Mesenchymal stem cell (in vitro differentiated cells and primary cell): Measurements from ENCODE around the gene ACSS1.
A peak's percentile ranks its signal among the peaks of the same experiment; 100 is the strongest.

ENCODE experiments used
- DNase-seq: peaks from one replicate; pipeline ENCODE4 v3.0.0-alpha.2; 2013
- H2AFZ ChIP-seq: one replicate; pipeline ENCODE4 v1.6.1; 2013; ENCODE audit warnings: low read depth, mild to moderate bottlenecking, control low read depth, inconsistent platforms, low read length, moderate library complexity
- H2AK5ac ChIP-seq: 2 replicates; pipeline ENCODE4 v1.6.1; 2013; ENCODE audit warnings: low read length, moderate library complexity, mild to moderate bottlenecking, inconsistent platforms; ENCODE audit not compliant: severe bottlenecking
- H2BK120ac ChIP-seq: one replicate; pipeline ENCODE4 v1.6.1; 2013; ENCODE audit warnings: low read depth, mild to moderate bottlenecking, inconsistent platforms, low read length, moderate library complexity
- H2BK12ac ChIP-seq, 2 experiments: one replicate each; pipeline ENCODE4 v1.6.1; 2013; ENCODE audit warnings: inconsistent platforms in 2 of 2, low read length in 2 of 2, mild to moderate bottlenecking in 2 of 2, moderate library complexity in 2 of 2, control low read depth in 1 of 2
- H2BK15ac ChIP-seq: one replicate; pipeline ENCODE4 v1.6.1; 2013; ENCODE audit warnings: mild to moderate bottlenecking, low read depth, inconsistent platforms; ENCODE audit not compliant: poor library complexity, severe bottlenecking
- H2BK5ac ChIP-seq: 2 replicates; pipeline ENCODE4 v1.6.1; 2013; ENCODE audit warnings: low read depth, mild to moderate bottlenecking, low read length, control low read depth, inconsistent platforms; ENCODE audit not compliant: poor library complexity, severe bottlenecking
- H3K14ac ChIP-seq, 2 experiments: one replicate each; pipeline ENCODE4 v1.6.1; 2013; ENCODE audit warnings: inconsistent platforms in 2 of 2, low read length in 2 of 2, control low read depth in 1 of 2, mild to moderate bottlenecking in 1 of 2, moderate library complexity in 1 of 2
- H3K18ac ChIP-seq, 2 experiments: one replicate each; pipeline ENCODE4 v1.6.1; 2013; ENCODE audit warnings: inconsistent platforms in 2 of 2, low read length in 2 of 2, control low read depth in 1 of 2, low read depth in 1 of 2, mild to moderate bottlenecking in 1 of 2
- H3K23ac ChIP-seq, 2 experiments: one replicate each; pipeline ENCODE4 v1.6.1; 2013; ENCODE audit warnings: inconsistent platforms in 2 of 2, low read length in 2 of 2, mild to moderate bottlenecking in 2 of 2, moderate library complexity in 2 of 2, control low read depth in 1 of 2
- H3K27ac ChIP-seq: 2 replicates; pipeline ENCODE4 v1.5.1; 2013; ENCODE audit warnings: mild to moderate bottlenecking, moderate library complexity, low read length, control low read depth, inconsistent platforms; ENCODE audit not compliant: poor library complexity, severe bottlenecking
- H3K27me3 ChIP-seq, 2 experiments: 2 replicates each; pipeline versions ENCODE4 v1.6.1 to v1.7.0; 2013; ENCODE audit warnings: low read length in 2 of 2, mild to moderate bottlenecking in 2 of 2, moderate library complexity in 2 of 2, control low read depth in 1 of 2, inconsistent platforms in 1 of 2; ENCODE audit not compliant: control insufficient read depth in 1 of 2, insufficient read depth in 1 of 2
- H3K36me3 ChIP-seq, 2 experiments: 2 replicates each; pipeline versions ENCODE4 v1.6.1 to v1.7.0; 2013; ENCODE audit warnings: low read length in 2 of 2, control low read depth in 1 of 2, inconsistent platforms in 1 of 2, low read depth in 1 of 2, mild to moderate bottlenecking in 1 of 2; ENCODE audit not compliant: insufficient read depth in 2 of 2, control insufficient read depth in 1 of 2
- H3K4ac ChIP-seq, 2 experiments: one replicate each; pipeline ENCODE4 v1.6.1; 2013; ENCODE audit warnings: inconsistent platforms in 2 of 2, low read length in 2 of 2, mild to moderate bottlenecking in 2 of 2, moderate library complexity in 2 of 2, control low read depth in 1 of 2, low read depth in 1 of 2
- H3K4me1 ChIP-seq: 2 replicates; pipeline ENCODE4 v1.6.1; 2013; ENCODE audit warnings: low read depth, low read length, control low read depth; ENCODE audit not compliant: control insufficient read depth, insufficient read depth
- H3K4me2 ChIP-seq: 2 replicates; pipeline ENCODE4 v1.6.1; 2013; ENCODE audit warnings: low read length, mild to moderate bottlenecking, inconsistent platforms; ENCODE audit not compliant: poor library complexity, severe bottlenecking
- H3K4me3 ChIP-seq, 2 experiments: 2 replicates each; pipeline versions ENCODE4 v1.5.1 to v1.7.0; 2013; ENCODE audit warnings: low read length in 2 of 2, mild to moderate bottlenecking in 2 of 2, control low read depth in 1 of 2, low read depth in 1 of 2; ENCODE audit not compliant: insufficient read depth in 1 of 2
- H3K79me1 ChIP-seq: replicated peaks from 2 replicates; pipeline ENCODE4 v1.6.1; 2013; ENCODE audit warnings: mild to moderate bottlenecking, control low read depth, low read length, inconsistent platforms; ENCODE audit not compliant: poor library complexity, severe bottlenecking
- H3K9ac ChIP-seq: 2 replicates; pipeline ENCODE4 v1.7.0; 2013; ENCODE audit warnings: mild to moderate bottlenecking, low read length, moderate library complexity
- H3K9me3 ChIP-seq: 2 replicates; pipeline ENCODE4 v1.7.0; 2013; ENCODE audit warnings: mild to moderate bottlenecking, low read length; ENCODE audit not compliant: control insufficient read depth
- H4K8ac ChIP-seq: one replicate; pipeline ENCODE4 v1.6.1; 2013; ENCODE audit warnings: inconsistent platforms, mild to moderate bottlenecking, low read length, moderate library complexity
- H4K91ac ChIP-seq: one replicate; pipeline ENCODE4 v1.6.1; 2013; ENCODE audit warnings: mild to moderate bottlenecking, low read length, inconsistent platforms
- WGBS: methylation state at CpG from one replicate; pipeline ENCODE4 v1.1.7; 2013; ENCODE audit warnings: mixed read lengths; 5-methylcytosine and 5-hydroxymethylcytosine counted together

ACSS1 gene

GRCh38 chr20:25006431-25007167 lies 51.3 kb downstream of the ACSS1 start:
- H3K9me3 ChIP-seq = peaks cover 4% of the 10 kb centered on the region
- H3K14ac ChIP-seq = no peak overlapping the region
- H3K18ac ChIP-seq = no peak overlapping the region
- no peak overlapping the region for H3K4me3 ChIP-seq
- no peak overlapping the region for H2BK5ac ChIP-seq
- no peak overlapping the region for H2BK15ac ChIP-seq
- no peak overlapping the region for H3K27ac ChIP-seq
- H2BK120ac ChIP-seq = no peak overlapping the region
- H3K23ac ChIP-seq = no peak overlapping the region
- no peak overlapping the region for H3K4me2 ChIP-seq
- no peak overlapping the region for H4K8ac ChIP-seq
- H3K36me3 ChIP-seq = peaks cover 0 to 9% of the 10 kb centered on the region in 2 experiments
- WGBS = 78% methylated on average over 12 of the region's 12 CpGs
- H4K91ac ChIP-seq = no peak overlapping the region
- H3K9ac ChIP-seq = no peak overlapping the region
- peaks cover 0 to 4% of the 10 kb centered on the region in 2 experiments for H3K27me3 ChIP-seq
- no peak overlapping the region for H3K4ac ChIP-seq
- H3K4me1 ChIP-seq = peaks cover 6% of the 10 kb centered on the region
- no peaks in the 10 kb centered on the region for H3K79me1 ChIP-seq
- no peak for DNase-seq
- peak overlapping the region; percentile 15 for H2AK5ac ChIP-seq
- no peak overlapping the region for H2BK12ac ChIP-seq
- H2AFZ ChIP-seq = no peak overlapping the region

- no peak overlapping the region for H4K91ac ChIP-seq
- H3K4me1 ChIP-seq = peaks cover 7% of the 10 kb centered on the region
- H3K14ac ChIP-seq = peak overlapping the region in 1 of 2 experiments; percentile 2
- no peak overlapping the region for H2BK5ac ChIP-seq
- H3K36me3 ChIP-seq = peaks cover 0 to 9% of the 10 kb centered on the region in 2 experiments
- no peak overlapping the region for H3K27ac ChIP-seq
- no peak overlapping the region for H3K4ac ChIP-seq
- H2BK15ac ChIP-seq = no peak overlapping the region
- H2BK12ac ChIP-seq = no peak overlapping the region
- no peak overlapping the region for H2AFZ ChIP-seq
- no peak overlapping the region for H3K4me2 ChIP-seq
- H3K18ac ChIP-seq = no peak overlapping the region
- no peak overlapping the region for H3K9ac ChIP-seq
- H2AK5ac ChIP-seq = no peak overlapping the region
- no peak overlapping the region for H2BK120ac ChIP-seq
- no peak for DNase-seq
- WGBS = 86% methylated on average over 8 of the region's 8 CpGs
- H3K79me1 ChIP-seq = no peaks in the 10 kb centered on the region
- no peak overlapping the region for H3K23ac ChIP-seq
- H3K27me3 ChIP-seq = peaks cover 0 to 4% of the 10 kb centered on the region in 2 experiments
- H3K9me3 ChIP-seq = peaks cover 4% of the 10 kb centered on the region
- no peak overlapping the region for H3K4me3 ChIP-seq
- no peak overlapping the region for H4K8ac ChIP-seq
Measured at GRCh38 chr20:25005661-25006060, 52.3 kb downstream of the ACSS1 start.

GRCh38 chr20:25005220-25005619 lies 52.7 kb downstream of the ACSS1 start:
- no peak overlapping the region for H4K91ac ChIP-seq
- no peak overlapping the region for H2BK120ac ChIP-seq
- no peak overlapping the region for H3K27ac ChIP-seq
- DNase-seq = no peak
- H3K4ac ChIP-seq = no peak overlapping the region
- H4K8ac ChIP-seq = no peak overlapping the region
- H3K27me3 ChIP-seq = peaks cover 0 to 3% of the 10 kb centered on the region in 2 experiments
- no peak overlapping the region for H3K18ac ChIP-seq
- no peak overlapping the region for H2BK5ac ChIP-seq
- no peaks in the 10 kb centered on the region for H3K79me1 ChIP-seq
- no peak overlapping the region for H2BK12ac ChIP-seq
- H2BK15ac ChIP-seq = no peak overlapping the region
- 100% methylated on average over 2 of the region's 2 CpGs for WGBS
- H3K23ac ChIP-seq = no peak overlapping the region
- no peak overlapping the region for H3K4me3 ChIP-seq
- no peak overlapping the region for H2AK5ac ChIP-seq
- no peak overlapping the region for H3K14ac ChIP-seq
- peaks cover 9% of the 10 kb centered on the region for H3K4me1 ChIP-seq
- H3K9ac ChIP-seq = no peak overlapping the region
- no peak overlapping the region for H2AFZ ChIP-seq
- H3K36me3 ChIP-seq = peaks cover 0 to 9% of the 10 kb centered on the region in 2 experiments
- H3K4me2 ChIP-seq = no peak overlapping the region
- H3K9me3 ChIP-seq = peaks cover 4% of the 10 kb centered on the region

- no peak overlapping the region for H4K91ac ChIP-seq
- no peak overlapping the region for H3K4me3 ChIP-seq
- no peak overlapping the region for H4K8ac ChIP-seq
- no peak overlapping the region for H3K14ac ChIP-seq
- no peak overlapping the region for H3K4ac ChIP-seq
- DNase-seq = no peak
- peaks cover 0 to 17% of the 10 kb centered on the region in 2 experiments for H3K27me3 ChIP-seq
- H2BK5ac ChIP-seq = no peak overlapping the region
- H2AFZ ChIP-seq = no peak overlapping the region
- no CpG with 5 or more reads among the region's 1 CpG for WGBS
- no peak overlapping the region for H2AK5ac ChIP-seq
- no peaks in the 10 kb centered on the region for H3K79me1 ChIP-seq
- H3K27ac ChIP-seq = no peak overlapping the region
- no peak overlapping the region for H3K23ac ChIP-seq
- H2BK15ac ChIP-seq = no peak overlapping the region
- H3K36me3 ChIP-seq = peaks cover 0 to 8% of the 10 kb centered on the region in 2 experiments
- peaks cover 4% of the 10 kb centered on the region for H3K9me3 ChIP-seq
- H3K4me1 ChIP-seq = peaks cover 10% of the 10 kb centered on the region
- H2BK120ac ChIP-seq = no peak overlapping the region
- H3K9ac ChIP-seq = no peak overlapping the region
- H2BK12ac ChIP-seq = no peak overlapping the region
- H3K18ac ChIP-seq = no peak overlapping the region
- H3K4me2 ChIP-seq = no peak overlapping the region
Measured at GRCh38 chr20:25003002-25003401, 54.9 kb downstream of the ACSS1 start.
